CD14-positive monocyte (primary cell): ENCODE measurements around the gene AKR1B1. TPM values are rescaled to one million over a fixed set of nuclear protein-coding genes. Genes with fewer than 3 reads are reported as not detected.

Experiments
- DNase-seq, 3 donors: peaks; one replicate each; pipeline ENCODE4 v3.0.0-alpha.2; 2011 to 2022
- H2AFZ ChIP-seq: 2 replicates; pipeline ENCODE4 v1.6.0; 2012; ENCODE audit warnings: mild to moderate bottlenecking, low read depth, low read length, inconsistent platforms; ENCODE audit not compliant: insufficient read depth, poor library complexity, severe bottlenecking
- H3K27ac ChIP-seq, 2 donors: 1 replicate in 1 of 2; 2 replicates in 1 of 2; pipeline ENCODE4 v1.5.1; 2012 to 2013; ENCODE audit warnings: low read length in 2 of 2, control low read depth in 1 of 2, inconsistent platforms in 1 of 2, low read depth in 1 of 2, mild to moderate bottlenecking in 1 of 2
- H3K27me3 ChIP-seq, 2 donors: one replicate each; pipeline versions ENCODE4 v1.6.0 to v1.6.1; 2011 to 2013; ENCODE audit warnings: low read length in 2 of 2; ENCODE audit not compliant: control insufficient read depth in 2 of 2, insufficient read depth in 2 of 2
- H3K36me3 ChIP-seq, 2 donors: replicated peaks in 1 of 2; 1 replicate in 1 of 2; 2 replicates in 1 of 2; pipeline versions ENCODE4 v1.5.1 to v1.6.1; 2012 to 2013; ENCODE audit warnings: low read length in 2 of 2, control low read depth in 1 of 2, inconsistent platforms in 1 of 2, mild to moderate bottlenecking in 1 of 2; ENCODE audit not compliant: insufficient read depth in 2 of 2, control insufficient read depth in 1 of 2
- H3K4me1 ChIP-seq, 2 donors: 1 replicate in 1 of 2; 2 replicates in 1 of 2; pipeline versions ENCODE4 v1.5.1 to v1.6.1; 2012 to 2013; ENCODE audit warnings: low read length in 2 of 2, control low read depth in 1 of 2, inconsistent platforms in 1 of 2, mild to moderate bottlenecking in 1 of 2, moderate library complexity in 1 of 2; ENCODE audit not compliant: insufficient read depth in 2 of 2, control insufficient read depth in 1 of 2
- H3K4me2 ChIP-seq: replicated peaks from 2 replicates; pipeline ENCODE3; 2012; ENCODE audit warnings: low read length, moderate library complexity, mild to moderate bottlenecking; ENCODE audit not compliant: poor library complexity, severe bottlenecking; ENCODE audit errors: extremely low read depth
- H3K4me3 ChIP-seq, 3 experiments: fragments of 200-600 bp in 1 of 3; sonication (generic) in 1 of 3; replicated peaks in 1 of 3; 1 replicate in 2 of 3; 2 replicates in 1 of 3; pipeline ENCODE4 v1.5.1; 2011 to 2013; ENCODE audit warnings: low read length in 3 of 3, mild to moderate bottlenecking in 3 of 3, control low read depth in 2 of 3, low read depth in 2 of 3, inconsistent platforms in 1 of 3, moderate library complexity in 1 of 3
- H3K79me2 ChIP-seq: 2 replicates; pipeline ENCODE4 v1.6.0; 2012; ENCODE audit warnings: mild to moderate bottlenecking, control low read depth, inconsistent platforms, low read length, moderate library complexity; ENCODE audit not compliant: insufficient read depth
- H3K9ac ChIP-seq: 2 replicates; pipeline ENCODE4 v1.6.0; 2017; ENCODE audit warnings: low read length, mild to moderate bottlenecking; ENCODE audit not compliant: insufficient read depth, poor library complexity, severe bottlenecking
- H3K9me3 ChIP-seq, 2 donors: replicated peaks in 1 of 2; 1 replicate in 1 of 2; 2 replicates in 1 of 2; pipeline versions ENCODE4 v1.5.1 to v1.6.1; 2012 to 2013; ENCODE audit warnings: low read length in 2 of 2, control low read depth in 1 of 2; ENCODE audit not compliant: control insufficient read depth in 1 of 2, insufficient read depth in 1 of 2
- H4K20me1 ChIP-seq: 2 replicates; pipeline ENCODE4 v1.6.0; 2012; ENCODE audit warnings: mild to moderate bottlenecking, low read length, control low read depth, moderate library complexity; ENCODE audit not compliant: insufficient read depth
- H3K27ac Mint-ChIP-seq, 7 donors: one replicate each; pipeline ENCODE4 v1.8.0; 2020; ENCODE audit warnings: mild to moderate bottlenecking in 7 of 7, mixed read lengths in 7 of 7, moderate library complexity in 6 of 7, inconsistent platforms in 2 of 7
- H3K27me3 Mint-ChIP-seq, 3 donors: one replicate each; pipeline ENCODE4 v1.8.0; 2021 to 2022; ENCODE audit warnings: low read depth in 3 of 3, mild to moderate bottlenecking in 3 of 3, mixed read lengths in 3 of 3, moderate library complexity in 3 of 3, inconsistent platforms in 1 of 3
- H3K36me3 Mint-ChIP-seq, 2 donors: one replicate each; pipeline ENCODE4 v1.8.0; 2020; ENCODE audit warnings: mixed read lengths in 2 of 2, inconsistent platforms in 1 of 2, mild to moderate bottlenecking in 1 of 2
- H3K4me1 Mint-ChIP-seq: one replicate; pipeline ENCODE4 v1.8.0; 2020; ENCODE audit warnings: mild to moderate bottlenecking, mixed read lengths
- H3K4me3 Mint-ChIP-seq, 2 donors: one replicate each; pipeline ENCODE4 v1.8.0; 2020; ENCODE audit warnings: mild to moderate bottlenecking in 2 of 2, mixed read lengths in 2 of 2, moderate library complexity in 1 of 2
- H3K9me3 Mint-ChIP-seq, 7 donors: one replicate each; pipeline ENCODE4 v1.8.0; 2020 to 2022; ENCODE audit warnings: mixed read lengths in 7 of 7, mild to moderate bottlenecking in 6 of 7, moderate library complexity in 6 of 7, inconsistent platforms in 2 of 7
- WGBS: methylation state at CpG from one replicate; pipeline ENCODE4 v1.1.5; 2013; ENCODE audit warnings: missing lambda C conversion rate; ENCODE audit not compliant: insufficient coverage; 5-methylcytosine and 5-hydroxymethylcytosine counted together
- intact Hi-C, 2 donors: fragments of 100-400 bp; cut with micrococcal nuclease; formaldehyde crosslinking; loops; one replicate each; pipeline versions ENCODE4 v1.15.0 to v1.15.1; 2023
- polyA plus RNA-seq, 3 donors: library from polyadenylated mRNA; depleted of rRNA in 1 of 3; unstranded in 2 of 3; stranded (reverse) in 1 of 3; fragments of 300-500 nt in 2 of 3; fragments of >200 nt in 1 of 3; fragmentation: Illumina TruSeq in 2 of 3; gene quantifications; 1 replicate in 2 of 3; 2 replicates in 1 of 3; pipeline ENCODE4 v1.2.3, GENCODE V29; 2012 to 2021
- TF ChIP-seq, protein P1 (sequence below): fragments of 200-600 bp; IDR thresholded peaks from one replicate; pipeline ENCODE4 v1.8.0; 2022; ENCODE audit warnings: antibody characterized with exemption, mild to moderate bottlenecking

AKR1B1 gene
- polyA plus RNA-seq, 3 donors = 50.1 to 66.4 (median 62.6) TPM

DNA sequence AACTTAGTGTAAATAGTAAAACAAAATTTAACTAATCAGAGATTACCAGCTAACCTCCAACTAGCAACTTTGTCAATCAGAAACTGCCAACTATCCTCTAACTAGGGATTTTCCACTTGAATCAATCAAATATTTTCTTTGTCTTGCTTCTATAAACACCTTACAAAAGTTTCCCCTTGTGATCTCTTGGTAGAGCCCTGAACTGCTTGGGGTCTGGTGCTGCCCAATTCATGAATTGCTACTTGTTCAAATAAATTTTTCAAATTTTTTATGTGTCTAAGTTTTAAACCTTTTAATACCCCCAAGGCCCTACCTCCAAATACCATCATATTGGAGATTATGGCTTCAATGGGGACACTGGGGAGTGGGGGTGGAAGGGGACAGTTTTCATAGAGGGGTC is 24.0 kb upstream of the AKR1B1 start:
- Mint-ChIP-seq H3K9me3 (peaks cover 6 to 24% (median 10%) of the 10 kb centered on the region in 7 donors), H3K27me3 (peaks cover 0 to 3% (median 2%) of the 10 kb centered on the region in 3 donors), H3K4me1 (no peaks in the 10 kb centered on the region), H3K4me3 (no peak overlapping the region), H3K36me3 (no peaks in the 10 kb centered on the region), H3K27ac (no peak overlapping the region)
- Histone ChIP-seq H3K27ac (no peak overlapping the region), H3K4me2 (no peak overlapping the region), H3K9ac (no peak overlapping the region), H3K36me3 (no peaks in the 10 kb centered on the region), H2AFZ (no peak overlapping the region), H3K4me3 (no peak overlapping the region), H3K79me2 (no peaks in the 10 kb centered on the region), H3K4me1 (no peaks in the 10 kb centered on the region), H3K9me3 (no peaks in the 10 kb centered on the region), H3K27me3 (no peaks in the 10 kb centered on the region), H4K20me1 (no peaks in the 10 kb centered on the region)
- intact Hi-C loops = no loop called here
- DNase-seq = no peak
- TF ChIP-seq, protein P1, sequence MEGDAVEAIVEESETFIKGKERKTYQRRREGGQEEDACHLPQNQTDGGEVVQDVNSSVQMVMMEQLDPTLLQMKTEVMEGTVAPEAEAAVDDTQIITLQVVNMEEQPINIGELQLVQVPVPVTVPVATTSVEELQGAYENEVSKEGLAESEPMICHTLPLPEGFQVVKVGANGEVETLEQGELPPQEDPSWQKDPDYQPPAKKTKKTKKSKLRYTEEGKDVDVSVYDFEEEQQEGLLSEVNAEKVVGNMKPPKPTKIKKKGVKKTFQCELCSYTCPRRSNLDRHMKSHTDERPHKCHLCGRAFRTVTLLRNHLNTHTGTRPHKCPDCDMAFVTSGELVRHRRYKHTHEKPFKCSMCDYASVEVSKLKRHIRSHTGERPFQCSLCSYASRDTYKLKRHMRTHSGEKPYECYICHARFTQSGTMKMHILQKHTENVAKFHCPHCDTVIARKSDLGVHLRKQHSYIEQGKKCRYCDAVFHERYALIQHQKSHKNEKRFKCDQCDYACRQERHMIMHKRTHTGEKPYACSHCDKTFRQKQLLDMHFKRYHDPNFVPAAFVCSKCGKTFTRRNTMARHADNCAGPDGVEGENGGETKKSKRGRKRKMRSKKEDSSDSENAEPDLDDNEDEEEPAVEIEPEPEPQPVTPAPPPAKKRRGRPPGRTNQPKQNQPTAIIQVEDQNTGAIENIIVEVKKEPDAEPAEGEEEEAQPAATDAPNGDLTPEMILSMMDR = no peak

DNA sequence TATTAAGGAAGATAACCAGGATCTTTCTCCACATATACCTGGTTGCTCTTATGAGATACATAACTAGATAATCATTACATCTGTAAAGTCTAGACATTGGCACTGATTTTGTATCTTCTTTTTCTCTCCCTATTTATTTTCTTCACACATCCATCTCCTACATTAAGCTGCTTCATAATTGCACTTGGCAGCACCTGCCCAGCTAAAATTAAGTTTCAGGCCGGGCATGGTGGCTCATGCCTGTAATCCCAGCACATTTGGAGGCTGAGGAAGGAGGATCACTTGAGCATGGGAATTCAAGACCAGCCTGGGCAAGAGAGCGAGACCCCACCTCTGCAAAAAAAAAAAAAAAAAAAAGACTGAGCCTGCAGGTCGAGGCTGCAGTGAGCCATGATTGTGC is 22.3 kb upstream of the AKR1B1 start:
- Histone ChIP-seq H3K4me1 (no peaks in the 10 kb centered on the region), H4K20me1 (no peaks in the 10 kb centered on the region), H2AFZ (no peak overlapping the region), H3K4me2 (no peak overlapping the region), H3K9ac (no peak overlapping the region), H3K36me3 (no peaks in the 10 kb centered on the region), H3K79me2 (no peaks in the 10 kb centered on the region), H3K4me3 (no peak overlapping the region), H3K27me3 (no peaks in the 10 kb centered on the region), H3K27ac (no peak overlapping the region), H3K9me3 (no peaks in the 10 kb centered on the region)
- no peaks in the 10 kb centered on the region for H3K4me1 Mint-ChIP-seq
- H3K27ac Mint-ChIP-seq = no peak overlapping the region
- peaks cover 0 to 11% (median 3%) of the 10 kb centered on the region in 7 donors for H3K9me3 Mint-ChIP-seq
- H3K36me3 Mint-ChIP-seq = no peaks in the 10 kb centered on the region
- peaks cover 0 to 2% (median 1%) of the 10 kb centered on the region in 3 donors for H3K27me3 Mint-ChIP-seq
- no peak for DNase-seq
- H3K4me3 Mint-ChIP-seq = no peak overlapping the region
- intact Hi-C loops = no loop called here
- TF ChIP-seq, protein P1 = no peak
- 100% methylated on average over 1 of the region's 3 CpGs for WGBS
